ENCODE measurements around the gene PITPNC1.
"Not testable (repeated sequence)": the region's sequence is repeated elsewhere in the genome, so short reads cannot be mapped to it uniquely, and the experiment has no call there.

PITPNC1 gene

DNA sequence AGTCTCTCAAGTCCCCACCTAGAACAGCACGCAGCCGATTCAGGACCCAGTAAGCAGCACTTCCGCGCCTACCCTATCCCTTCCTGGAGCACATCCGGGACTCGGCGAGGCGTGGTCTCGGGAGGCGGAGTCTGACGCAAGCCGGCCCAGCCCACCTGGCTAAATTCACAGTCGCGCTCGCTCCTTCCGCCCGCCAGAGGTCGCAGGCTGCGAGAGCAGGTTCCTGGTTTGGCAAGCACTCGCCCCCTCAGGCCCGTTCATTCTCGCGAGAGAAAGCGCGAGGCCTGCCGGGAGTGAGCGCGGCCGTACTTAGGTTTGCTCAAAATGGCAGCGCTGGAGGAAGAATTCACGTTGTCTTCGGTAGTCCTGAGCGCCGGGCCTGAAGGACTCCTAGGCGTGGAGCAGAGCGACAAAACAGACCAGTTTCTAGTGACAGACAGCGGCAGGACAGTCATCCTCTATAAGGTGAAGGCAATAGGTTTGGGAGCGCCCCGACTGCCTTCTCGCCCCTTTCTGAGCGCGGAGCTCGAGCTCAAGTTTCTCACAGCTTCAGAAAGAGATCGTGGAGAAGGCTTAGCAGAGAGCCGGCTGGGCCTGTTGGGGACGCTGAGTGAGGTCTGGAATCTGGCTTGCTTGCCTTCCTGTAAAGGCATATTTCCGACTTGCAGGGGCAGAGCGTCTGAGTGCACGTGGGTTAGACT lies 340.7 kb downstream of the PITPNC1 start, which contains the start of gene NOL11:
TSS of gene NOL11 (plus strand) at position 313 of the 701 bp plus-strand sequence. CDS start at position 325, 12 bp downstream.
- H3K4me1 ChIP-seq (ENCODE audit: insufficient read depth, low read length), result peaks cover 6% of the 10 kb centered on the region; the same call in 1 of the 2 replicates
- no peaks in the 10 kb centered on the region for H3K27me3 ChIP-seq (ENCODE audit: insufficient read depth, low read length)
- peaks cover 34% of the 10 kb centered on the region for H3K36me3 ChIP-seq (ENCODE audit: insufficient read depth, low read length)
- WGBS, result under 1% methylated on average over 49 of the region's 49 CpGs
- H3K9me3 ChIP-seq (ENCODE audit: insufficient read depth, low read depth, low read length), result peaks cover 7% of the 10 kb centered on the region; the same call in 1 of the 2 replicates
- H3K9ac ChIP-seq (ENCODE audit: low read depth, low read length), result peak within 1 kb of the TSS; percentile 97
- H3K4me3 ChIP-seq (ENCODE audit: low read length), result peak within 1 kb of the TSS; percentile 78
- peak within 1 kb of the TSS; percentile 90 for H3K27ac ChIP-seq (ENCODE audit: low read depth, low read length)

DNA sequence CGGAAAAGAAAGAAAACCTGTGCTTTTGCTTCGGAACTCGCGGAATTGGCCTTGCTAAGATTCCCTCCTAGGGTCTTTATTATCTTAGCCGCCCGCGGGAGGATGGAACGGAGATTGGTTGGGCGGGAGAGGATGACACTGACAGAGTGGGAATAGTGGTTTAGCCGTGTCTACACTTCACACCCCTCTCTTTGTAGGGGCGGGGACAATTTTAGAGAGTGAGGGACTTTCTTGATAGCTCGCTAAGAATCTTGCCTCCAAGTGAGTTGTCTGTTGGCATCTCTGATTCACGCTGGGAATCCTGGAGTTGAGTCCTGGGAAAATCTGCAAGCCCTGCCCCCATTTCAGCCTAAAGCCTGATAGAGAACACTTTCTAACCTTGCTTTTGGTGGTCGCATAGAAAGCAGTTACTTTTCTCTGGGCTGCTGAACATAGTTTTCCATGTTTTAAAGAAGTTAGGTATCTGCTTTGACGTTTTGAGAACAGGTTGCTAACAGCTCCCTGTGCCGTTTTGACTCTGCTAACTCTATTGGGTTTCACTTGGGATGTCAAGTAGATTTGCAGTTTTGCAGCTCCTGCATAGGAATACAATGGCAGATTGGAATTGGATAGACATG lies 341.4 kb downstream of the PITPNC1 start:
- peaks cover 41% of the 10 kb centered on the region for H3K36me3 ChIP-seq (ENCODE audit: insufficient read depth, low read length)
- peaks cover 6% of the 10 kb centered on the region; the same call in 1 of the 2 replicates for H3K4me1 ChIP-seq (ENCODE audit: insufficient read depth, low read length)
- peak overlapping the region; percentile 97 for H3K9ac ChIP-seq (ENCODE audit: low read depth, low read length)
- WGBS, result 3% methylated on average over 16 of the region's 16 CpGs
- peak overlapping the region; percentile 78 for H3K4me3 ChIP-seq (ENCODE audit: low read length)
- H3K9me3 ChIP-seq (ENCODE audit: insufficient read depth, low read depth, low read length), result peaks cover under 1% of the 10 kb centered on the region; the same call in 1 of the 2 replicates
- no peaks in the 10 kb centered on the region for H3K27me3 ChIP-seq (ENCODE audit: insufficient read depth, low read length)
- H3K27ac ChIP-seq (ENCODE audit: low read depth, low read length), result peak overlapping the region; percentile 90

DNA sequence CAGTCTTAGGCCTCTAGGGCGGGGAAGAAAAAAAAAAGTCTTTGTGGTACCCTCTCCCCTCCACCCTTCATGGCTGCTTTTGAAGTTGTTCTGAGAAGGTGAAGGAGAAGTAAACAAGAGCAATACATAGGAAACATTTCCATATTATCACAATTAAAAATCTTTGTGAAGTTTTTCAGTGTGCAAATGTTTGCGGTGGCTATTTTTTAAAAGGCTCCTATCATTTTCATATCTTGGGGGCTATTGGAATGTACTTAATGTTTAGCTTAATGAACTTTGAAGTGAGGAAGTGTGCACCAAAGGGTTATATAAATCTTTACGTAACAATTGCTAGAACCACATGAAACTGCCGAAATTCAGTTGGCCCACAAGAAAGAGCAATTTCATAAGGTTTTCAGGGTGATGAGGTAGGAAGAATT lies 348.3 kb downstream of the PITPNC1 start:
- no peak overlapping the region for H3K9ac ChIP-seq (ENCODE audit: low read depth, low read length)
- no peak overlapping the region for H3K4me3 ChIP-seq (ENCODE audit: low read length)
- no peaks in the 10 kb centered on the region for H3K9me3 ChIP-seq (ENCODE audit: insufficient read depth, low read depth, low read length)
- H3K4me1 ChIP-seq (ENCODE audit: insufficient read depth, low read length), result no peaks in the 10 kb centered on the region
- peaks cover 97% of the 10 kb centered on the region for H3K36me3 ChIP-seq (ENCODE audit: insufficient read depth, low read length)
- H3K27me3 ChIP-seq (ENCODE audit: insufficient read depth, low read length), result no peaks in the 10 kb centered on the region
- WGBS, result 97% methylated on average over 3 of the region's 4 CpGs
- no peak overlapping the region for H3K27ac ChIP-seq (ENCODE audit: low read depth, low read length)

DNA sequence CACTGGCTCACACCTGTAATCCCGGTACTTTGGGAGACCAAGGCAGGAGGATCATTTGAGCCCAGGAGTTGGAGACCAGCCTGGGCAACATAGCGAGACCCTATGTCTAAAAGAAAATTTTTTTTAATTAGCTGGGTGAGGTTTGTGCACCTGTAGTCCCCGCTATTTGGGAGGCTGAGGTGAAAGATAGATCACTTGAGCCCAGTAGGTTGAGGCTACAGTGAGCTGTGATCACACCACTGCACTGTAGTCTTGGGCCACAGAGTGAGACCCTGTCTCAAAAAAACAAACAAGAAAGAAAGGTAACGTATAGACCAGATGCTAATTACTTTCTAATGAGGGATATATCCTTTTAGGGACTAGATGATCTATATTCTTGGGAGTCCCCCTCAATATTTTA lies 348.7 kb downstream of the PITPNC1 start:
- Histone ChIP-seq H3K9ac (ENCODE audit: low read depth, low read length) (no peak overlapping the region), H3K4me1 (ENCODE audit: insufficient read depth, low read length) (no peaks in the 10 kb centered on the region), H3K9me3 (ENCODE audit: insufficient read depth, low read depth, low read length) (no peaks in the 10 kb centered on the region), H3K36me3 (ENCODE audit: insufficient read depth, low read length) (peaks cover 97% of the 10 kb centered on the region), H3K27ac (ENCODE audit: low read depth, low read length) (no peak overlapping the region), H3K27me3 (ENCODE audit: insufficient read depth, low read length) (no peaks in the 10 kb centered on the region), H3K4me3 (ENCODE audit: low read length) (no peak overlapping the region)
- WGBS, result 96% methylated on average over 4 of the region's 4 CpGs

DNA sequence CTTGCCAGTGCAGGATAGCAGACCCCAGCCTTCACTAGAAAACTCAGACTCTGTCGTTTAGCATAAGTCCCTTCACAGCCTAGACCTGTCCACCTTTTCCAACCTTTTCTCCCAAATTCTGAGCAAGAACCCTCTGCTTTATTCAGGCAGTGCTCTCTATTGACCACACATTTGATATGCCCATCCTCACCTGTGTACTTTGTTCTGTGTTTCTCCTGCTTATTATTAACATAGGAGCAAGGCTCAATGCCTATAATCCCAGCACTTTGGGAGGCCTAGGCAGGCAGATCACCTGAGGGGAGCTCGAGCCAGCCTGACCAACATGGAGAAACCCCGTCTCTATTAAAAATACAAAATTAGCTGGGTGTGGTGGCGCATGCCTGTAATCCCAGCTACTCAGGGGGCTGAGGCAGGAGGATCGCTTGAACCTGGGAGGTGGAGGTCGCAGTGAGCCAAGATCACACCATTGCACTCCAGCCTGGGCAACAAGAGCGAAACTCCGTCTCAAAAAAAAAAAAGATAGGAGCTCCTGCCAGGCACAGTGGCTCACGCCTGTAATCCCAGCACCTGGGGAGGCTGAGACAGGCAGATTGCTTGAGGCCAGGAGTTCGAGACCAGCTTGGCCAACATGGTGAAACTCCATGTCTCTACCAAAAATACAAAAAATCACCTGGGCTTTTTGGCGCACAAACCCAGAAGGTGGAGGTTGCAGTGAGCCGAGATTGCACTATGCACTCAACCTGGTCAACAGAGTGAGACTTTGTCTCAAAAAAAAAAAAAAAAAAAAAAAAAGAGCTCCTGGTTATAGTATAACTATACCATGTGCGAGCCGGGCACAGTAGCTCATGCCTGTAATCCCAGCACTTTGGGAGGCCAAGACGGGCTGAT lies 350.3 kb downstream of the PITPNC1 start:
- peaks cover 96% of the 10 kb centered on the region for H3K36me3 ChIP-seq (ENCODE audit: insufficient read depth, low read length)
- H3K27ac ChIP-seq (ENCODE audit: low read depth, low read length); H3K4me3 ChIP-seq (ENCODE audit: low read length); H3K4me1 ChIP-seq (ENCODE audit: insufficient read depth, low read length); H3K9me3 ChIP-seq (ENCODE audit: insufficient read depth, low read depth, low read length); H3K9ac ChIP-seq (ENCODE audit: low read depth, low read length); H3K27me3 ChIP-seq (ENCODE audit: insufficient read depth, low read length): not testable (repeated sequence)
- WGBS, result 95% methylated on average over 15 of the region's 15 CpGs

DNA sequence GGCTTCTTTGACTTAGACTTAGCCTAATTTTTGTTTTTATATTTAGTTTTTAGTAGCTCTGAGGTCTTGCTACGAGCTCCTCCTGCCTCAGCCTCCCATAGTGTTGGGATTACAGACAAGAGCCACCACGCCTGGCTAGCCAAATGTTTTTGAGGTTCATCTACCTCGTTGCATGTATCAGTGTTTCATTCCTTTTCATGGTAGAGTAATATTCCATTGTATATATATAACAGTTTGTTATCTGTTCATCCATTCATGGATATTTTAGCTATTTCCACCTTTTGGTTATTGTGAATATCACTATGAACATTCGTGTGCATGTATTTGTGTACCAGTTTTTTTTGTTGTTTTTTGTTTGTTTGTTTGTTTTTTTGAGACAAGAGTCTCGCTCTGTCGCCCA lies 352.8 kb downstream of the PITPNC1 start:
- peaks cover 86% of the 10 kb centered on the region for H3K36me3 ChIP-seq (ENCODE audit: insufficient read depth, low read length)
- no peaks in the 10 kb centered on the region for H3K9me3 ChIP-seq (ENCODE audit: insufficient read depth, low read depth, low read length)
- WGBS, result 98% methylated on average over 5 of the region's 6 CpGs
- H3K27me3 ChIP-seq (ENCODE audit: insufficient read depth, low read length), result no peaks in the 10 kb centered on the region
- H3K4me1 ChIP-seq (ENCODE audit: insufficient read depth, low read length), result peaks cover 16% of the 10 kb centered on the region
- no peak overlapping the region for H3K27ac ChIP-seq (ENCODE audit: low read depth, low read length)
- H3K4me3 ChIP-seq (ENCODE audit: low read length), result no peak overlapping the region
- H3K9ac ChIP-seq (ENCODE audit: low read depth, low read length), result no peak overlapping the region

DNA sequence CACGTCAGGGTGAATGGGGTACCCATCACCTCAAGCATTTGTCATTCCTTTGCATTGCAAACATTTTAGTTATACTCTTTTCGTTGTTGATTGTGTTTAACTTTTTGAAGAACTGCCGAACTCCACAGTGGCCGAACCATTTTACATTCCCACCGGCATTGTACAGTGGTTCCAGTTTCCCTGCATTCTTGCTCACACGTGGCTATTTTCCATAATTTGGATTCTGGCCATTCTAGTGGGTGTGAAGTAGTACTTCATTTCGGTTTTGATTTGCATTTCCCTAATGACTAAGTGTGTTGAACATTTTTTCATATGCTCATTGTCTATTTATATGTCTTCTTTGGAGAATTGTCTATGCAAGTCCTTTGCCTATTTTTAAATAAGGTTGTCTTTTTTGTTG lies 353.6 kb downstream of the PITPNC1 start:
- Histone ChIP-seq H3K4me1 (ENCODE audit: insufficient read depth, low read length) (peaks cover 22% of the 10 kb centered on the region), H3K27ac (ENCODE audit: low read depth, low read length) (no peak overlapping the region), H3K9ac (ENCODE audit: low read depth, low read length) (no peak overlapping the region), H3K36me3 (ENCODE audit: insufficient read depth, low read length) (peaks cover 86% of the 10 kb centered on the region), H3K27me3 (ENCODE audit: insufficient read depth, low read length) (no peaks in the 10 kb centered on the region), H3K9me3 (ENCODE audit: insufficient read depth, low read depth, low read length) (no peaks in the 10 kb centered on the region), H3K4me3 (ENCODE audit: low read length) (no peak overlapping the region)
- WGBS, result 92% methylated on average over 7 of the region's 7 CpGs

DNA sequence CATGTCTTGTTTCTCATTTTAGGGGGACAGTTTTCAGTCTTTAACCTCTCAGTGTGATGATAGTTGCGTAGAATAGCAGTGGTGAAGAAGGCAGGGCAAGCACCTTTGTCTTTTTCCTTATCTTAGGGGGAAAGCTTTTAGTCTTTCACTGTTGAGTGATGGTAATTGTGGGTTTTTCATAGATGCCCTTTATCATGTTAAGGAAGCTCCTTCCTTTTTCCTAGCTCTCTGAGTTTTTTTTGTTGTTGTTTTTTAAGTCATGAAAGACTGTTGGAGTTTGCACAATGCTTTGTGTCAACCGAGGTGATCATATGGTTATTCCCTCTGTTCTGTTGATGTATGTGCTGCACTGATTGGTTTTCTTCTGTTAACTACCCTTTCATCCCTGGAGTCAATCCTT lies 356.4 kb downstream of the PITPNC1 start:
- Histone ChIP-seq H3K4me1 (ENCODE audit: insufficient read depth, low read length) (peaks cover 22% of the 10 kb centered on the region), H3K9ac (ENCODE audit: low read depth, low read length) (peak overlapping the region; percentile 57), H3K27ac (ENCODE audit: low read depth, low read length) (peak overlapping the region; percentile 93), H3K9me3 (ENCODE audit: insufficient read depth, low read depth, low read length) (no peaks in the 10 kb centered on the region), H3K36me3 (ENCODE audit: insufficient read depth, low read length) (peaks cover 88% of the 10 kb centered on the region), H3K4me3 (ENCODE audit: low read length) (no peak overlapping the region), H3K27me3 (ENCODE audit: insufficient read depth, low read length) (no peaks in the 10 kb centered on the region)
- WGBS, result 43% methylated on average over 2 of the region's 2 CpGs

DNA sequence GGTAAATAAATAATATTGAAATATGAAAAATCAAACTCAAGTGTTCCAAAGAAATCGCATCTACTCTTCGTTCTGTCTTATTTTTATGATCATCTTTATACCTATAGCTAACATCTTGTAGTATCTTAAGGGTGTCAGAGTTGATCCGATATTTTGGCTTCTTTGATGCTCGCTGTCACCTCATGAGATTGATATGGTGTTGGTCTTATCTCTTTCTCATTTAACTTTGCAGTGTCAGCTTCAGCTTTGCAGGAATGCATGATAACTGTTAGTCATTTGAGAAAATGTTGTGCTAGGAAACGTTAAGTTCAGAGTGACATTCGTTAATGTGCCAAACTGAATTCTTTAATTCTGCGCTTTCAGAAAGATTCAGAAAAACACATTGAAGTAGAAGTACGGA lies 360.1 kb downstream of the PITPNC1 start:
- H3K9me3 ChIP-seq (ENCODE audit: insufficient read depth, low read depth, low read length), result no peaks in the 10 kb centered on the region
- no peak overlapping the region for H3K27ac ChIP-seq (ENCODE audit: low read depth, low read length)
- no peak overlapping the region for H3K4me3 ChIP-seq (ENCODE audit: low read length)
- peaks cover 90% of the 10 kb centered on the region for H3K36me3 ChIP-seq (ENCODE audit: insufficient read depth, low read length)
- WGBS, result 97% methylated on average over 8 of the region's 8 CpGs
- H3K9ac ChIP-seq (ENCODE audit: low read depth, low read length), result no peak overlapping the region
- peaks cover 22% of the 10 kb centered on the region for H3K4me1 ChIP-seq (ENCODE audit: insufficient read depth, low read length)
- H3K27me3 ChIP-seq (ENCODE audit: insufficient read depth, low read length), result no peaks in the 10 kb centered on the region

DNA sequence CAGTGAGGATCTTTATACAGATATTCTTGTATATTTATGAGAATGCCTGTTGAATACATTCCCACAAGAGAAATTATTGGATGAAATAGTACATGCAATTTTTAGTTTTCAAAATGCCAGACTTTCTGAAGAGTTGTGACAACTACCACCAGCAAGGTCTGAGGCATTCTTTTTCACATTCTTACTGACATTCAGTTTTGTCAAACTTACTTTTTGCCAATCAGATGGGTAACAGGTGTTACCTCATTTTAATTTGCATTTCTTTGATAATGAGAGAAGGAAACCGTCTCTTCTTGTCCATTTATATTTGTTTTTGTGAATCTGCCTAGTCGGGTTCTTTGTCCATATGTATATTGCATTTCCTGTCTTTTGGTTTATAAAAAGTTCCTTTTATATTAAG lies 364.9 kb downstream of the PITPNC1 start:
- no peak overlapping the region for H3K4me3 ChIP-seq (ENCODE audit: low read length)
- WGBS, result no CpG with 5 or more reads among the region's 2 CpGs
- no peaks in the 10 kb centered on the region for H3K4me1 ChIP-seq (ENCODE audit: insufficient read depth, low read length)
- H3K9me3 ChIP-seq (ENCODE audit: insufficient read depth, low read depth, low read length), result no peaks in the 10 kb centered on the region
- H3K36me3 ChIP-seq (ENCODE audit: insufficient read depth, low read length), result peaks cover 99% of the 10 kb centered on the region
- no peak overlapping the region for H3K27ac ChIP-seq (ENCODE audit: low read depth, low read length)
- no peak overlapping the region for H3K9ac ChIP-seq (ENCODE audit: low read depth, low read length)
- no peaks in the 10 kb centered on the region for H3K27me3 ChIP-seq (ENCODE audit: insufficient read depth, low read length)

Data from HUES64 (cell line).